Large intestine (tissue), 3 donors: ENCODE measurements around the gene LDHD. TPM values are rescaled to one million over a fixed set of nuclear protein-coding genes. Genes with fewer than 3 reads are reported as not detected.

Experiments
- DNase-seq, 2 donors: peaks; one replicate each; pipeline versions ENCODE4 v3.0.0 to v3.0.0-alpha.2; 2013
- H3K27ac ChIP-seq: one replicate; pipeline ENCODE4 v1.5.1; 2013; ENCODE audit warnings: low read length
- H3K27me3 ChIP-seq: 2 replicates; pipeline ENCODE4 v1.6.1; 2013; ENCODE audit warnings: low read length; ENCODE audit not compliant: control insufficient read depth, insufficient read depth
- H3K36me3 ChIP-seq: 2 replicates; pipeline ENCODE4 v1.6.1; 2013; ENCODE audit warnings: low read length; ENCODE audit not compliant: control insufficient read depth, insufficient read depth
- H3K4me1 ChIP-seq: one replicate; pipeline ENCODE4 v1.6.1; 2013; ENCODE audit warnings: low read length; ENCODE audit not compliant: control insufficient read depth, insufficient read depth
- H3K4me3 ChIP-seq: one replicate; pipeline ENCODE4 v1.5.1; 2013; ENCODE audit warnings: low read length
- H3K9me3 ChIP-seq: one replicate; pipeline ENCODE4 v1.6.1; 2013; ENCODE audit warnings: mild to moderate bottlenecking, low read depth, low read length, moderate library complexity; ENCODE audit not compliant: control insufficient read depth
- WGBS: methylation state at CpG from one replicate; pipeline ENCODE4 v1.1.5; 2013; ENCODE audit warnings: low lambda C conversion rate; ENCODE audit not compliant: insufficient coverage; 5-methylcytosine and 5-hydroxymethylcytosine counted together
- polyA plus RNA-seq: library from polyadenylated mRNA; unstranded; fragments of 120-200 nt; gene quantifications from one replicate; pipeline ENCODE4 v1.2.1, GENCODE V29; 2013

LDHD gene
- polyA plus RNA-seq, 1 donor, result 2.2 TPM

DNA sequence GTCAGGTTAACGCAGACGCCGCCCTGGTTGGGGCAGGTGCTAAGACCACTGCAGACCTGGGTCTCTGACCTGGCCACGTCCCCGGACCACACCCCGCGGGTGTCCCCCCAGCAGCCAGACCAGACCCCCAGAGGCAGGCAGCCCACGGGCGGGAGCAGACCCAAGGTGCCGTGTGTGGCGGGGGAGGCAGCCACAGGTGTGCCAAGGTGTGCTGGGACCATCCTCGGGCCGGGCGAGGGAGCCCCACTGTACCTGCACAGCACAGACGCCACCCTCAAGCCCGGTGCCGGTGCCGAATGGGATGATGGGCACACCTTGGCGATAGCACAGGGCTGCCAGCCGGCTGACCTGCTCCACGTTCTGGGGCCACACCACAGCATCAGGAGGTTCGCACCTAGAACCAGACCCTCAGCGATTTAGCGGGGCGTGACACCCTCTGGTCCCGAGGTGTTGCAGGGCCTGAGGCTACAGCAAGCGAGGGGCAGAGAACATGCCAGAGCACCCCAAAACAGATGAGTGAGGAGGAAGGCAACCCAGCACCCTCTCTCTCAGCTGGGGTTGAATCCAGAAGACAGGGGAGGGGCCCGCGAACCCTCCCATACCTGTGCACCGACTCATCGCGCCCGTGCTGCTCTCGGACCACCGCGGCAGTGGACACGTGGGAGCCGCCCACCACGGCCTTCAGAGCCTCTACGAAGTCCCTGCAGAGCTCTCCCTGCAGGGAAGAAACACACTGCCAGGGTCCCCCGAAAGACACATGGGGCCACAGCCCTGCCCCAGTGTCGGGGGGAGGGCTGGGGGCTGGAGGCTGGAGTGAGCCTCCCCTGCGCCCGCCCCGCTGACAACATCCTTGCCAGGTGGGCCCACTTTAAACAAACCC, 1.4 kb downstream of the LDHD start:
- H3K4me1 ChIP-seq, result peaks cover 29% of the 10 kb centered on the region
- peaks cover 6% of the 10 kb centered on the region for H3K9me3 ChIP-seq
- no peak overlapping the region for H3K4me3 ChIP-seq
- no peak overlapping the region for H3K27ac ChIP-seq
- WGBS, result no CpG with 5 or more reads among the region's 45 CpGs
- no peak for DNase-seq
- no peaks in the 10 kb centered on the region for H3K27me3 ChIP-seq
- H3K36me3 ChIP-seq, result no peaks in the 10 kb centered on the region

- DNase-seq, result no peak
- no peaks in the 10 kb centered on the region for H3K36me3 ChIP-seq
- no CpG with 5 or more reads among the region's 44 CpGs for WGBS
Measured at GRCh38 chr16:75114179-75114945, 2.2 kb downstream of the LDHD start.

GRCh38 chr16:75113541-75114121, 2.9 kb downstream of the LDHD start:
- Histone ChIP-seq H3K27ac (no peak overlapping the region), H3K36me3 (no peaks in the 10 kb centered on the region), H3K9me3 (peaks cover 6% of the 10 kb centered on the region), H3K27me3 (no peaks in the 10 kb centered on the region), H3K4me1 (peaks cover 36% of the 10 kb centered on the region), H3K4me3 (no peak overlapping the region)
- no peak for DNase-seq
- WGBS, result no CpG with 5 or more reads among the region's 20 CpGs

More at GRCh38 chr16:75114179-75114945, 2.2 kb downstream of the LDHD start:
- Histone ChIP-seq H3K9me3 (peaks cover 6% of the 10 kb centered on the region), H3K4me1 (peaks cover 31% of the 10 kb centered on the region), H3K27me3 (no peaks in the 10 kb centered on the region), H3K27ac (no peak overlapping the region), H3K4me3 (no peak overlapping the region)

- WGBS, result no CpG with 5 or more reads among the region's 14 CpGs
- Histone ChIP-seq H3K27me3 (no peaks in the 10 kb centered on the region), H3K27ac (no peak overlapping the region), H3K36me3 (no peaks in the 10 kb centered on the region), H3K4me1 (peaks cover 36% of the 10 kb centered on the region), H3K9me3 (peaks cover 6% of the 10 kb centered on the region), H3K4me3 (no peak overlapping the region)
- DNase-seq, result peak in 1 of 2 donors; percentile 20
Measured at GRCh38 chr16:75112734-75113491, 3.7 kb downstream of the LDHD start.

- H3K4me1 ChIP-seq, result peaks cover 36% of the 10 kb centered on the region
- no CpG with 5 or more reads among the region's 26 CpGs for WGBS
- no peaks in the 10 kb centered on the region for H3K36me3 ChIP-seq
- peaks cover 6% of the 10 kb centered on the region for H3K9me3 ChIP-seq
- DNase-seq, result no peak
- no peaks in the 10 kb centered on the region for H3K27me3 ChIP-seq
- no peak overlapping the region for H3K4me3 ChIP-seq
- H3K27ac ChIP-seq, result no peak overlapping the region
Measured at GRCh38 chr16:75111961-75112733, 4.4 kb downstream of the LDHD start.

DNA sequence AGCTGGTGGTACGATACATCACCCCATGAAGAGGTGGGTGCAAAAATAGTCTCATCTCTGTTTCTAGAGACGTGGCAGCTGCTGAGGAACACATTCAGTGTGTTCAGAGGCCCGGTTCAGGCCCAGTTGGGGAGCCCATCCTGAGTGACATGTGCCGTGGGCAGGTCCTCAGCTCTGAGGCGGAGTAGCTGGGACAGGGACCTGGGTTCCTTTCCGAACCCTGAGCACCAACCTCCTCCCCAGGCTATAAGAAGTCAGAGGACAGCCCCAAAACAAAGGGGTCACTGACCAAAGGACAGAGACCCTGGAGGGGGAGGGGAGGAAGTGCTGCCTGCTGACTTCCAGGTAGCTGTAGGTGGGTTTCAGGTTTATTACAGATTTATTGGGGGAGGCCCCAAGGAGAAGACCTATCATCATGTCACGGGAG, 5.1 kb downstream of the LDHD start:
- no peak overlapping the region for H3K4me3 ChIP-seq
- WGBS, result no CpG with 5 or more reads among the region's 7 CpGs
- H3K36me3 ChIP-seq, result no peaks in the 10 kb centered on the region
- H3K27ac ChIP-seq, result no peak overlapping the region
- H3K27me3 ChIP-seq, result no peaks in the 10 kb centered on the region
- H3K9me3 ChIP-seq, result peaks cover 6% of the 10 kb centered on the region
- DNase-seq, result no peak
- H3K4me1 ChIP-seq, result peaks cover 35% of the 10 kb centered on the region

- DNase-seq, result peak; percentile 78 to 86
- WGBS, result no CpG with 5 or more reads among the region's 28 CpGs
- peaks cover 2% of the 10 kb centered on the region for H3K36me3 ChIP-seq
- H3K9me3 ChIP-seq, result peaks cover 6% of the 10 kb centered on the region
- H3K27ac ChIP-seq, result peak overlapping the region; percentile 13
- H3K4me1 ChIP-seq, result peaks cover 28% of the 10 kb centered on the region
- H3K4me3 ChIP-seq, result no peak overlapping the region
- no peaks in the 10 kb centered on the region for H3K27me3 ChIP-seq
Measured at GRCh38 chr16:75110637-75111513, 5.7 kb downstream of the LDHD start.

GRCh38 chr16:75109732-75110243, 6.8 kb downstream of the LDHD start:
- no CpG with 5 or more reads among the region's 10 CpGs for WGBS
- no peak overlapping the region for H3K27ac ChIP-seq
- H3K4me3 ChIP-seq, result no peak overlapping the region
- DNase-seq, result no peak
- peaks cover 30% of the 10 kb centered on the region for H3K4me1 ChIP-seq
- H3K9me3 ChIP-seq, result peaks cover under 1% of the 10 kb centered on the region
- H3K27me3 ChIP-seq, result no peaks in the 10 kb centered on the region
- peaks cover 2% of the 10 kb centered on the region for H3K36me3 ChIP-seq
